ENCODE data around the gene CRYBA4.

The CRYBA4 gene

GRCh38 chr22:26629988-26630761 lies 8.4 kb downstream of the CRYBA4 start:
- DNase-seq: no peak

GRCh38 chr22:26631282-26631681 lies 9.5 kb downstream of the CRYBA4 start:
- DNase-seq: no peak

- DNase-seq: no peak
These were observed 10.8 kb downstream of the CRYBA4 start for GRCh38 chr22:26632422-26633155.

GRCh38 chr22:26634189-26634588 lies 12.4 kb downstream of the CRYBA4 start:
- no peak for DNase-seq

GRCh38 chr22:26635117-26635516 lies 13.4 kb downstream of the CRYBA4 start:
- DNase-seq: no peak

GRCh38 chr22:26636296-26636695 lies 14.5 kb downstream of the CRYBA4 start:
- DNase-seq: no peak

- peak in 4 of 5 experiments; percentile 57 to 88 (median 71) for DNase-seq
These were observed 21.0 kb downstream of the CRYBA4 start for GRCh38 chr22:26642465-26643417.

- peak in 2 of 5 experiments; percentile 25 to 35 for DNase-seq
These were observed 21.8 kb downstream of the CRYBA4 start for GRCh38 chr22:26643418-26644100.

- DNase-seq: no peak
These were observed 24.4 kb downstream of the CRYBA4 start for GRCh38 chr22:26646158-26646557.

- DNase-seq: peak in 1 of 5 experiments; percentile 76
These were observed 26.3 kb downstream of the CRYBA4 start for GRCh38 chr22:26648011-26648497.

GRCh38 chr22:26648528-26649388 lies 27.0 kb downstream of the CRYBA4 start:
- no peak for DNase-seq

GRCh38 chr22:26650722-26651421 lies 29.1 kb downstream of the CRYBA4 start:
- peak in 1 of 5 experiments; percentile 60 for DNase-seq

GRCh38 chr22:26651815-26652214 lies 30.1 kb downstream of the CRYBA4 start:
- no peak for DNase-seq

- DNase-seq: peak; percentile 53 to 85 (median 55)
These were observed 35.4 kb downstream of the CRYBA4 start, which contains the start of gene MIAT for GRCh38 chr22:26656891-26657851. Gene MIAT (plus strand): TSS chr22:26657588.

GRCh38 chr22:26658161-26658560 lies 36.4 kb downstream of the CRYBA4 start:
- peak in 1 of 5 experiments; percentile 65 for DNase-seq

GRCh38 chr22:26658671-26659478 lies 37.1 kb downstream of the CRYBA4 start:
- DNase-seq: peak in 4 of 5 experiments; percentile 48 to 90 (median 64)

- DNase-seq: no peak
These were observed 38.6 kb downstream of the CRYBA4 start for GRCh38 chr22:26660356-26660755.

GRCh38 chr22:26660961-26661578 lies 39.3 kb downstream of the CRYBA4 start:
- no peak for DNase-seq
